CD4-positive, alpha-beta T cell (primary cell): ENCODE measurements around the gene PQBP1. TPM values are rescaled to one million over a fixed set of nuclear protein-coding genes. Genes with fewer than 3 reads are reported as not detected.

Source experiments
- ATAC-seq: fragments of 200-7000 bp; cut with Tn5 transposase; one replicate; pipeline ENCODE4 v1.10.0; 2022; ENCODE audit warnings: mild to moderate bottlenecking; ENCODE audit not compliant: poor library complexity
- CTCF ChIA-PET: fragments of 350-600 bp; sonication (Branson Sonifier 250); formaldehyde crosslinking; loops from one replicate; lab custom pipeline; 2021; ENCODE audit warnings: antibody characterized with exemption, inconsistent platforms; lab: Charles Lee
- POLR2A ChIA-PET: fragments of 350-600 bp; sonication (Branson Sonifier 250); formaldehyde crosslinking; loops from one replicate; lab custom pipeline; 2021; ENCODE audit warnings: antibody characterized with exemption, inconsistent platforms; lab: Charles Lee
- DNase-seq, 14 experiments: peaks; one replicate each; pipeline ENCODE4 v3.0.0-alpha.2; 2013 to 2020; ENCODE audit warnings: mixed read lengths in 2 of 14
- H3K27ac ChIP-seq, 2 donors: one replicate each; pipeline versions ENCODE4 v1.5.1 to v1.7.0; 2013; ENCODE audit warnings: low read length in 2 of 2, low read depth in 1 of 2, mild to moderate bottlenecking in 1 of 2
- H3K27me3 ChIP-seq, 2 experiments: 1 replicate in 1 of 2; 2 replicates in 1 of 2; pipeline versions ENCODE4 v1.6.1 to v1.7.0; 2013; ENCODE audit warnings: low read length in 2 of 2, control low read depth in 1 of 2, mild to moderate bottlenecking in 1 of 2, moderate library complexity in 1 of 2; ENCODE audit not compliant: insufficient read depth in 2 of 2, control insufficient read depth in 1 of 2
- H3K36me3 ChIP-seq: one replicate; pipeline ENCODE4 v1.6.1; 2013; ENCODE audit warnings: low read length, control low read depth; ENCODE audit not compliant: insufficient read depth
- H3K4me1 ChIP-seq: one replicate; pipeline ENCODE4 v1.6.1; 2013; ENCODE audit warnings: low read length, control low read depth; ENCODE audit not compliant: insufficient read depth
- H3K4me3 ChIP-seq: one replicate; pipeline ENCODE4 v1.5.1; 2013; ENCODE audit warnings: mild to moderate bottlenecking, low read length, moderate library complexity
- H3K9me3 ChIP-seq, 2 experiments: 1 replicate in 1 of 2; 2 replicates in 1 of 2; pipeline versions ENCODE4 v1.6.1 to v1.7.0; 2013; ENCODE audit warnings: low read length in 2 of 2, mild to moderate bottlenecking in 2 of 2, control low read depth in 1 of 2, moderate library complexity in 1 of 2; ENCODE audit not compliant: control insufficient read depth in 1 of 2, insufficient read depth in 1 of 2
- H3K27ac Mint-ChIP-seq: one replicate; pipeline ENCODE4 v1.8.0; 2020; ENCODE audit warnings: mixed read lengths
- H3K27me3 Mint-ChIP-seq: one replicate; pipeline ENCODE4 v1.8.0; 2021; ENCODE audit warnings: mixed read lengths
- H3K36me3 Mint-ChIP-seq: one replicate; pipeline ENCODE4 v1.8.0; 2021; ENCODE audit warnings: low read depth, mixed read lengths
- H3K4me1 Mint-ChIP-seq: one replicate; pipeline ENCODE4 v1.8.0; 2021; ENCODE audit warnings: low read depth, mixed read lengths
- H3K4me3 Mint-ChIP-seq: one replicate; pipeline ENCODE4 v1.8.0; 2020; ENCODE audit warnings: mild to moderate bottlenecking, mixed read lengths
- H3K9me3 Mint-ChIP-seq: one replicate; pipeline ENCODE4 v1.8.0; 2020; ENCODE audit warnings: mixed read lengths
- CTCF ChIP-seq: fragments of 200-600 bp; IDR thresholded peaks from one replicate; pipeline ENCODE4 v1.8.0; 2022; ENCODE audit warnings: antibody characterized with exemption, mild to moderate bottlenecking
- intact Hi-C, 2 experiments: fragments of 100-400 bp; cut with DNase I in 1 of 2; cut with micrococcal nuclease in 1 of 2; formaldehyde crosslinking; loops; one replicate each; pipeline versions ENCODE4 v1.15.1 to v1.9.0; 2023 to 2025; cut with DNase I, micrococcal nuclease
- total RNA-seq, 174 experiments: library from RNA in 2 of 174; stranded (reverse) in 2 of 174; gene quantifications; one replicate each; pipeline ENCODE4 v1.2.3 and lab custom pipeline; 2021 to 2026

PQBP1 gene
- total RNA-seq, 2 experiments from 2014 or later = 73.0 to 76.6 TPM

DNA sequence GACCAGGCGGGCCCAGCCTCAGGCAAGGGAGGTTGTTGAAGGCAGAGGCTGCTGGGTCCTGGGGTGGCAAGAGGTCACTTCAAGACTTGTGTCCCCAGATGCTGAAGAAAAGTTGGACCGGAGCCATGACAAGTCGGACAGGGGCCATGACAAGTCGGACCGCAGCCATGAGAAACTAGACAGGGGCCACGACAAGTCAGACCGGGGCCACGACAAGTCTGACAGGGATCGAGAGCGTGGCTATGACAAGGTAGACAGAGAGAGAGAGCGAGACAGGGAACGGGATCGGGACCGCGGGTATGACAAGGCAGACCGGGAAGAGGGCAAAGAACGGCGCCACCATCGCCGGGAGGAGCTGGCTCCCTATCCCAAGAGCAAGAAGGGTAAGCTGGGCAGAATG is 4.4 kb downstream of the PQBP1 start:
- CTCF ChIA-PET = no interaction called here
- Mint-ChIP-seq H3K9me3 (no peaks in the 10 kb centered on the region), H3K36me3 (peaks cover 39% of the 10 kb centered on the region), H3K27me3 (no peaks in the 10 kb centered on the region), H3K4me3 (no peak overlapping the region), H3K27ac (no peak overlapping the region), H3K4me1 (peaks cover 12% of the 10 kb centered on the region)
- peaks cover 19% of the 10 kb centered on the region for H3K4me1 ChIP-seq
- intact Hi-C loops = no loop called here
- H3K27me3 ChIP-seq = no peaks in the 10 kb centered on the region
- ATAC-seq (no peak), DNase-seq (no peak)
- no peak overlapping the region for H3K4me3 ChIP-seq
- peaks cover 56% of the 10 kb centered on the region for H3K36me3 ChIP-seq
- no peaks in the 10 kb centered on the region for H3K9me3 ChIP-seq
- no peak for TF ChIP-seq CTCF
- no peak overlapping the region for H3K27ac ChIP-seq
- POLR2A ChIA-PET = no interaction called here

DNA sequence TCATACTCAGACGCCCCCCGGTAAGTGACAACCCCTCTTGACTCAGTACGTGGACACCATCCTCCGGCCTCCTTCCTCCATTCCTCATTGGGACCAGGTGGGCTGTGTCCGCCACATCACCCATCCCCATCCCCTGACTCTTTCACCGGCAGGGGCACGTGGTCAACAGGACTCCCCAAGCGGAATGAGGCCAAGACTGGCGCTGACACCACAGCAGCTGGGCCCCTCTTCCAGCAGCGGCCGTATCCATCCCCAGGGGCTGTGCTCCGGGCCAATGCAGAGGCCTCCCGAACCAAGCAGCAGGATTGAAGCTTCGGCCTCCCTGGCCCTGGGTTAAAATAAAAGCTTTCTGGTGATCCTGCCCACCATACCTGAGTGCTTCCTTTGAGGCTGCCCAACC is 5.0 kb downstream of the PQBP1 start:
- H3K27ac ChIP-seq = no peak overlapping the region
- peaks cover 19% of the 10 kb centered on the region for H3K4me1 ChIP-seq
- ChIA-PET CTCF (no interaction called here), POLR2A (interaction anchor here (1.0 kb wide), 1 partner anchor 9 kb away, joined by 8 read pairs; the partner anchor contains the start of gene SLC35A2)
- DNase-seq (no peak), ATAC-seq (no peak)
- H3K4me3 ChIP-seq = no peak overlapping the region
- TF ChIP-seq CTCF = no peak
- Mint-ChIP-seq H3K27me3 (no peaks in the 10 kb centered on the region), H3K4me3 (no peak overlapping the region), H3K9me3 (no peaks in the 10 kb centered on the region), H3K36me3 (peaks cover 33% of the 10 kb centered on the region), H3K4me1 (peaks cover 9% of the 10 kb centered on the region), H3K27ac (no peak overlapping the region)
- H3K9me3 ChIP-seq = no peaks in the 10 kb centered on the region
- intact Hi-C loops = no loop called here
- no peaks in the 10 kb centered on the region for H3K27me3 ChIP-seq
- H3K36me3 ChIP-seq = peaks cover 56% of the 10 kb centered on the region

DNA sequence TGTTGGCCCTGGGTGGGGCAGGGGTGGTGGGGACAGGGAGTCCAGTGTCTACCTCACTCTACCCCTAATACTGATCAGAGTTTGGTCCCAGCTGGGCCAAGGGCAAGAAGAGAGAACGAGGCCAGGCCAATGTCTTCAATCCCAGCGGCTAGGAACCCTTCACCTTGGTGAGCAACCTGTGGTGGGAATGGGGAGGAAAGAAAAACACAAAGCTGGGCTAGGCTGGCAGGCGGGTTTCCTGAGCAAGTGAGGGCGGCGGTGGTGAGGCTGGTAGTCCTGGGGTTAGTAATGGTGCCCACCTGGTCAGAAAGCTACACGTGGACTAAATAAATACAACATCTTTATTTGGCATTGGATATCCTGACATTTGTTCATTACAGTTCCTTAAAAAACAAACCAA is 5.6 kb downstream of the PQBP1 start:
- peaks cover 56% of the 10 kb centered on the region for H3K36me3 ChIP-seq
- no peak for TF ChIP-seq CTCF
- H3K27ac ChIP-seq = no peak overlapping the region
- intact Hi-C loops = no loop called here
- DNase-seq (no peak), ATAC-seq (no peak)
- Mint-ChIP-seq H3K36me3 (peaks cover 28% of the 10 kb centered on the region), H3K27me3 (no peaks in the 10 kb centered on the region), H3K4me1 (peaks cover 4% of the 10 kb centered on the region), H3K27ac (no peak overlapping the region), H3K9me3 (no peaks in the 10 kb centered on the region), H3K4me3 (no peak overlapping the region)
- no peak overlapping the region for H3K4me3 ChIP-seq
- no peaks in the 10 kb centered on the region for H3K9me3 ChIP-seq
- ChIA-PET POLR2A (interaction anchor here (1.0 to 1.4 kb wide), 3 partner anchors 8 to 37 kb away, joined by 5 to 8 read pairs (median 6); partner anchors contain the start of gene SLC35A2), CTCF (interaction anchor here (1.2 kb wide), 1 partner anchor 12 kb away, joined by 3 read pairs; no protein-coding TSS in a partner anchor)
- peaks cover 17% of the 10 kb centered on the region for H3K4me1 ChIP-seq
- H3K27me3 ChIP-seq = no peaks in the 10 kb centered on the region
